Loucy (cell line): ENCODE results near the gene RUNDC3A.

Experiments
- H2AFZ ChIP-seq: fragments of 200-600 bp; sonication (generic); 2 replicates; pipeline ENCODE4 v1.6.0; 2016; ENCODE audit warnings: antibody characterized with exemption, mild to moderate bottlenecking, low read length, moderate library complexity
- H3F3A ChIP-seq: fragments of 200-600 bp; 2 replicates; pipeline ENCODE4 v1.6.0; 2016; ENCODE audit warnings: antibody characterized with exemption, low read depth, mild to moderate bottlenecking
- H3K27me3 ChIP-seq: fragments of 200-600 bp; sonication (generic); 2 replicates; pipeline ENCODE4 v1.6.1; 2014; ENCODE audit warnings: low read length, mild to moderate bottlenecking; ENCODE audit not compliant: insufficient read depth, poor library complexity, severe bottlenecking
- H3K36me3 ChIP-seq: fragments of 200-600 bp; sonication (generic); 2 replicates; pipeline ENCODE4 v1.6.1; 2016; ENCODE audit warnings: low read length; ENCODE audit not compliant: insufficient read depth
- H3K4me1 ChIP-seq: fragments of 200-600 bp; sonication (generic); 2 replicates; pipeline ENCODE4 v1.5.1; 2014; ENCODE audit warnings: low read length, mild to moderate bottlenecking; ENCODE audit not compliant: insufficient read depth, poor library complexity, severe bottlenecking
- H3K4me2 ChIP-seq: fragments of 200-600 bp; sonication (generic); 2 replicates; pipeline ENCODE4 v1.6.0; 2014; ENCODE audit warnings: antibody characterized with exemption, low read length, low read depth, mild to moderate bottlenecking; ENCODE audit not compliant: poor library complexity, severe bottlenecking
- H3K4me3 ChIP-seq: fragments of 200-600 bp; sonication (generic); 2 replicates; pipeline ENCODE4 v1.5.1; 2014; ENCODE audit warnings: low read length, mild to moderate bottlenecking, mixed read lengths; ENCODE audit not compliant: poor library complexity, severe bottlenecking
- H3K79me2 ChIP-seq: fragments of 200-600 bp; sonication (generic); 2 replicates; pipeline ENCODE4 v1.6.1; 2014; ENCODE audit warnings: low read length; ENCODE audit not compliant: insufficient read depth
- H3K9ac ChIP-seq: fragments of 200-600 bp; sonication (generic); 2 replicates; pipeline ENCODE4 v1.6.0; 2014; ENCODE audit warnings: mild to moderate bottlenecking, low read depth, low read length, moderate library complexity; ENCODE audit not compliant: poor library complexity, severe bottlenecking
- H3K9me2 ChIP-seq: fragments of 200-600 bp; sonication (generic); replicated peaks from 2 replicates; pipeline ENCODE4 v1.6.1; 2016; ENCODE audit warnings: low read depth, low read length, mixed read lengths
- H3K9me3 ChIP-seq: fragments of 200-600 bp; sonication (generic); 2 replicates; pipeline ENCODE4 v1.6.1; 2014; ENCODE audit warnings: mild to moderate bottlenecking, antibody characterized with exemption, low read length, low read depth; ENCODE audit not compliant: insufficient read depth
- H4K20me1 ChIP-seq: fragments of 200-600 bp; sonication (generic); 2 replicates; pipeline ENCODE4 v1.6.0; 2014; ENCODE audit warnings: antibody characterized with exemption, low read length, mild to moderate bottlenecking; ENCODE audit not compliant: insufficient read depth, poor library complexity, severe bottlenecking
- CTCF ChIP-seq: fragments of 200-600 bp; sonication (generic); conservative IDR thresholded peaks from 2 replicates; pipeline ENCODE4 v1.5.1; 2014; ENCODE audit warnings: mild to moderate bottlenecking, antibody characterized with exemption, low read length
- EZH2phosphoT487 ChIP-seq: fragments of 200-600 bp; IDR thresholded peaks from 2 replicates; pipeline ENCODE4 v1.6.1; 2018; ENCODE audit warnings: antibody characterized with exemption, mild to moderate bottlenecking, moderate library complexity, borderline replicate concordance

The RUNDC3A gene

GRCh38 chr17:44297975-44298374 lies 10.4 kb upstream of the RUNDC3A start:
- no peaks in the 10 kb centered on the region for H3K79me2 ChIP-seq
- TF ChIP-seq EZH2phosphoT487, result no peak
- TF ChIP-seq CTCF, result no peak
- H3K9me3 ChIP-seq, result no peaks in the 10 kb centered on the region
- no peak overlapping the region for H3K4me2 ChIP-seq
- no peak overlapping the region for H3K4me3 ChIP-seq
- H3K9me2 ChIP-seq, result no peaks in the 10 kb centered on the region
- no peak overlapping the region for H2AFZ ChIP-seq
- no peaks in the 10 kb centered on the region for H3K36me3 ChIP-seq
- H3F3A ChIP-seq, result no peaks in the 10 kb centered on the region
- no peaks in the 10 kb centered on the region for H3K27me3 ChIP-seq
- no peaks in the 10 kb centered on the region for H3K4me1 ChIP-seq
- H3K9ac ChIP-seq, result no peak overlapping the region
- no peaks in the 10 kb centered on the region for H4K20me1 ChIP-seq

- H3F3A ChIP-seq, result no peaks in the 10 kb centered on the region
- no peaks in the 10 kb centered on the region for H3K36me3 ChIP-seq
- no peaks in the 10 kb centered on the region for H4K20me1 ChIP-seq
- no peaks in the 10 kb centered on the region for H3K79me2 ChIP-seq
- H3K9me3 ChIP-seq, result no peaks in the 10 kb centered on the region
- no peaks in the 10 kb centered on the region for H3K27me3 ChIP-seq
- no peaks in the 10 kb centered on the region for H3K9me2 ChIP-seq
- no peak overlapping the region for H3K4me2 ChIP-seq
- TF ChIP-seq EZH2phosphoT487 (no peak), CTCF (no peak)
- H3K9ac ChIP-seq, result no peak overlapping the region
- no peak overlapping the region for H3K4me3 ChIP-seq
- peaks cover 7% of the 10 kb centered on the region for H3K4me1 ChIP-seq
- no peak overlapping the region for H2AFZ ChIP-seq
Measured at GRCh38 chr17:44304651-44305050, 3.8 kb upstream of the RUNDC3A start.

- no peak overlapping the region for H3K4me3 ChIP-seq
- H3K27me3 ChIP-seq, result no peaks in the 10 kb centered on the region
- no peaks in the 10 kb centered on the region for H3K9me2 ChIP-seq
- H3K79me2 ChIP-seq, result no peaks in the 10 kb centered on the region
- no peak overlapping the region for H3K9ac ChIP-seq
- no peak for TF ChIP-seq EZH2phosphoT487
- TF ChIP-seq CTCF, result no peak
- no peaks in the 10 kb centered on the region for H3K9me3 ChIP-seq
- H4K20me1 ChIP-seq, result no peaks in the 10 kb centered on the region
- H3K36me3 ChIP-seq, result no peaks in the 10 kb centered on the region
- no peak overlapping the region for H3K4me2 ChIP-seq
- H3F3A ChIP-seq, result no peaks in the 10 kb centered on the region
- H2AFZ ChIP-seq, result no peak overlapping the region
- peaks cover 7% of the 10 kb centered on the region for H3K4me1 ChIP-seq
Measured at GRCh38 chr17:44307387-44308186, 814 bp upstream of the RUNDC3A start.
